Nephron (organoid): ENCODE measurements around the gene OVOL3.

ENCODE experiments used
- H3K27ac Mint-ChIP-seq, 3 experiments: 2 replicates each; pipeline ENCODE4 v1.8.0; 2020; ENCODE audit warnings: mixed read lengths in 3 of 3, mild to moderate bottlenecking in 2 of 3, moderate library complexity in 1 of 3
- H3K27me3 Mint-ChIP-seq: 2 replicates; pipeline ENCODE4 v1.8.0; 2021; ENCODE audit warnings: low read depth, mild to moderate bottlenecking, moderate library complexity, mixed read lengths
- H3K36me3 Mint-ChIP-seq: 2 replicates; pipeline ENCODE4 v1.8.0; 2020; ENCODE audit warnings: low read depth, mixed read lengths
- H3K4me1 Mint-ChIP-seq: 2 replicates; pipeline ENCODE4 v1.8.0; 2020; ENCODE audit warnings: mixed read lengths
- H3K4me3 Mint-ChIP-seq, 3 experiments: 2 replicates each; pipeline ENCODE4 v1.8.0; 2020; ENCODE audit warnings: mild to moderate bottlenecking in 3 of 3, mixed read lengths in 3 of 3, moderate library complexity in 2 of 3
- H3K9me3 Mint-ChIP-seq: 2 replicates; pipeline ENCODE4 v1.8.0; 2020; ENCODE audit warnings: mixed read lengths
- CTCF ChIP-seq, 3 experiments: fragments of 200-600 bp; sonication (generic); IDR thresholded peaks; one replicate each; pipeline ENCODE4 v1.5.0; 2021; ENCODE audit warnings: antibody characterized with exemption in 3 of 3; ENCODE audit not compliant: unreplicated experiment in 3 of 3

Gene OVOL3

GRCh38 chr19:36084231-36085009 lies 26.5 kb upstream of the OVOL3 start:
- Mint-ChIP-seq H3K27ac (no peak overlapping the region), H3K9me3 (no peaks in the 10 kb centered on the region), H3K36me3 (peaks cover 22% of the 10 kb centered on the region), H3K4me3 (no peak overlapping the region), H3K4me1 (no peaks in the 10 kb centered on the region), H3K27me3 (no peaks in the 10 kb centered on the region)
- no peak for TF ChIP-seq CTCF (IDR thresholded peaks at IDR 0.05; ENCODE audit: unreplicated experiment in 3 of 3)

- H3K9me3 Mint-ChIP-seq: no peaks in the 10 kb centered on the region
- H3K27ac Mint-ChIP-seq: no peak overlapping the region
- TF ChIP-seq CTCF (IDR thresholded peaks at IDR 0.05; ENCODE audit: unreplicated experiment in 3 of 3): no peak
- no peaks in the 10 kb centered on the region for H3K27me3 Mint-ChIP-seq
- H3K4me1 Mint-ChIP-seq: no peaks in the 10 kb centered on the region
- H3K4me3 Mint-ChIP-seq: no peak overlapping the region
- peaks cover 19% of the 10 kb centered on the region for H3K36me3 Mint-ChIP-seq
Observed at GRCh38 chr19:36086326-36086725, 24.6 kb upstream of the OVOL3 start.

GRCh38 chr19:36089847-36090246 lies 21.1 kb upstream of the OVOL3 start:
- TF ChIP-seq CTCF (IDR thresholded peaks at IDR 0.05; ENCODE audit: unreplicated experiment in 3 of 3): no peak
- Mint-ChIP-seq H3K27me3 (peaks cover 3% of the 10 kb centered on the region), H3K9me3 (no peaks in the 10 kb centered on the region), H3K4me3 (no peak overlapping the region), H3K4me1 (no peaks in the 10 kb centered on the region), H3K27ac (no peak overlapping the region), H3K36me3 (peaks cover 22% of the 10 kb centered on the region)

DNA sequence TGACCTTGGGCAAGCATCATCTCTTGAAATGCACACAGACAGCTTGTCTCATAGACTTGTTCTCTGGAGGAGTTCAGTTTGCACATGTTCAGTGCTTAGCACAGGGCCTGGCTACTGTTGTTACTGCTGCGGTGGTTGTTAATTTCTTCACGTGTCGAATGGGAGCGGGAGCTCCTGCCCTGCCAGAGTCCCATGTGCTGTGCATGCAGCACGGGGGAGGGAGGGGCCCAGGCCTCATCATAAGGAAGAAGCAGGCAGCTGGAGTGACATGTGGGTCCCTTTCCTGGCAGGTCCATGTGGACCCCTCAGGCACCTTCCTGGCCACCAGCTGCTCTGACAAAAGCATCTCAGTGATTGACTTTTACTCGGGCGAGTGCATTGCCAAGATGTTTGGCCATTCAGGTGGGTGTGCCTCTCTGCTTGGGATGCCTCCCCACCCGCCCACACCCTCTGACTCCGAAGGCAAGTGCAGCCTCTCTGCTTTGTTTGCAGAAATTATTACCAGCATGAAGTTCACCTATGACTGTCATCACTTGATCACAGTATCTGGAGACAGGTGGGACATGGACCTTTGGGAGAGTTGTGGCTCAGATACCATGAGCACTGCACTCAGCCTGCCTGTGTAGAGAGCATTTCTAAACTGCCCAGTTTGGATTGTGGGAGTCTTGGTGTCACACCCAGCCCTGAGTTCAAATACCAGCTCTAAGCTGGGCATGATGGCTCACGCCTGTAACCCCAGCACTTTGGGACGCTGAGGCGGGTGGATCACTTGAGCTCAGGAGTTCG lies 19.8 kb upstream of the OVOL3 start:
- no peak overlapping the region for H3K4me3 Mint-ChIP-seq
- H3K36me3 Mint-ChIP-seq: peaks cover 18% of the 10 kb centered on the region

GRCh38 chr19:36092566-36092965 lies 18.4 kb upstream of the OVOL3 start:
- peaks cover 3% of the 10 kb centered on the region for H3K27me3 Mint-ChIP-seq
- no peak overlapping the region for H3K4me3 Mint-ChIP-seq
- no peaks in the 10 kb centered on the region for H3K4me1 Mint-ChIP-seq
- H3K9me3 Mint-ChIP-seq: no peaks in the 10 kb centered on the region
- no peak overlapping the region for H3K27ac Mint-ChIP-seq
- TF ChIP-seq CTCF (IDR thresholded peaks at IDR 0.05; ENCODE audit: unreplicated experiment in 3 of 3): no peak
- peaks cover 26% of the 10 kb centered on the region for H3K36me3 Mint-ChIP-seq

More for the DNA sequence above, 19.8 kb upstream of the OVOL3 start:
- Mint-ChIP-seq H3K4me1 (no peaks in the 10 kb centered on the region), H3K9me3 (no peaks in the 10 kb centered on the region), H3K27me3 (peaks cover 3% of the 10 kb centered on the region), H3K27ac (no peak overlapping the region)
- TF ChIP-seq CTCF (IDR thresholded peaks at IDR 0.05; ENCODE audit: unreplicated experiment in 3 of 3): no peak
